GM10266 (cell line): ENCODE results near the gene RARRES1.

ENCODE experiments used
- DNase-seq: peaks from one replicate; pipeline ENCODE4 v3.0.0; 2012; ENCODE audit errors: extremely low spot score
- TF ChIP-seq, protein P1 (sequence below): IDR thresholded peaks from 2 replicates; pipeline ENCODE4 v1.5.1; 2012; ENCODE audit warnings: mild to moderate bottlenecking, low read depth; ENCODE audit not compliant: control insufficient read depth, insufficient read depth; ENCODE audit errors: missing control alignments

The RARRES1 gene

DNA sequence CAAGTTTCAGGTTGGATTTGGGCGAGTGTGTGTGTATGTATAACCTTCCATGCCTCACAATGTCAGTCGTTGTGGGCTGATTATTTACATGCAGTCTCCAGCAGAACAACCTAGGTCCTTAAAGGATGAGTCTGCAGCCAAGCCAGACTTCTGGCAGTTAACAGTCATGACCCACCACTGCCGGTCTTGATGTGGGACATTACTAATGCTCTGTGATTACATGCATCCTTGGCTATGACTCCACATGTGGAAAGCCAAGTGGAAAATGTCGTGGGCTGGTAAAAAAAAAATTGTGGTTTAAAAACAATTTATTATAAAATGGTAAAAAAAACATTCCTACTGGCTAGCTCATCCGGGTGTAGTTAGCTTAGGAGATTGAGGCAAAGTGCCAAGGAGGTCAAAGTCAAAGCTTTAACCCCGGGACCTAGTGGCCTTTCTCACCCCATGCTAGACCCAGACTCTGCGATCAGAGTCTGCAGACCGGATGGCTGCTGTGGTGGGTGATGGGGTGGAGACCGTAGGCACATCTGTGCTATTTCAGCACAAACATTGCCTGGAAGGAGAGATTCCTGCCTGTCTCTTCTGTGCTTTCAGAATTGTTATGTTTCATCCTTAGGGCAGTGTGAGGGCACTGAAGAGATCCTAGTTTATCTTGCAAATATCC is 6.8 kb downstream of the RARRES1 start:
- TF ChIP-seq, protein P1, sequence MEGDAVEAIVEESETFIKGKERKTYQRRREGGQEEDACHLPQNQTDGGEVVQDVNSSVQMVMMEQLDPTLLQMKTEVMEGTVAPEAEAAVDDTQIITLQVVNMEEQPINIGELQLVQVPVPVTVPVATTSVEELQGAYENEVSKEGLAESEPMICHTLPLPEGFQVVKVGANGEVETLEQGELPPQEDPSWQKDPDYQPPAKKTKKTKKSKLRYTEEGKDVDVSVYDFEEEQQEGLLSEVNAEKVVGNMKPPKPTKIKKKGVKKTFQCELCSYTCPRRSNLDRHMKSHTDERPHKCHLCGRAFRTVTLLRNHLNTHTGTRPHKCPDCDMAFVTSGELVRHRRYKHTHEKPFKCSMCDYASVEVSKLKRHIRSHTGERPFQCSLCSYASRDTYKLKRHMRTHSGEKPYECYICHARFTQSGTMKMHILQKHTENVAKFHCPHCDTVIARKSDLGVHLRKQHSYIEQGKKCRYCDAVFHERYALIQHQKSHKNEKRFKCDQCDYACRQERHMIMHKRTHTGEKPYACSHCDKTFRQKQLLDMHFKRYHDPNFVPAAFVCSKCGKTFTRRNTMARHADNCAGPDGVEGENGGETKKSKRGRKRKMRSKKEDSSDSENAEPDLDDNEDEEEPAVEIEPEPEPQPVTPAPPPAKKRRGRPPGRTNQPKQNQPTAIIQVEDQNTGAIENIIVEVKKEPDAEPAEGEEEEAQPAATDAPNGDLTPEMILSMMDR: no peak
- no peak for DNase-seq

DNA sequence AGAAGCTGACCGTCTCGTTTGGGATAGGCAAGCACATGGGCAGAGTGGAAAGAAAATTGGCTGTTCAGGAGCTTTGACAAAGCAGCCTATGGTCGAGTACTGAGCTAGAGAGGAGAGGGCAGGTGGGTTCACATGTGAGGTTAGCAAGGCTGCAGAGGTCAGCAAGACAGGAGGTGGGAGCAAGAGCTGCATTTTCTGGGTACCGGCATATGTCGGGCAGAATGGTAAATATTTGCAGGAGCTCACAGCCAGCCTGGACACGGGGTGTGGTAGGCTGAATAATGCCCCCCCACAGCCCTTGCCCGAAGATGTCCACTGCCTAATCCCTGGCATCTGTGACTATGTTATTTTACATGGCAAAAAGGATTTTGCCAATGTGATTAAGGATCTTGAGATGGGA is 8.3 kb downstream of the RARRES1 start:
- no peak for DNase-seq
- TF ChIP-seq, protein P1: no peak

DNA sequence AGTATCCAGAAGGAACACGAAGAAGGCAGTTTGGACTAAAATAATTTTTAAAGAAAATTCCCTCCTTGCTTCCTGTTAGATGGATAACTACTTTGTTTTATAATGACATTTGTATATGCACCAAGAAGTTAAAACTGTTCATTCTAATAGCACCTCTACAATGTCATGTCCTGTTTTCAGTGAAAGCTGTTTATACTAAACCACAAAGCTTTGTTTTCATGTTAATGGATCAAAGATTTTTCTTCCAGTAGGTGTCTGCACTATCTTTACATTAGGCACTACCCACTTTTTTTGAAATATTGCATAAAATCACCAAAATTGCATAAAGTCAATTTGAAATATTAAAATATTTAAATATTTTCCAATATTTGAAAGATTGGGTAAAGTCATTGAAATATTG is 10.1 kb downstream of the RARRES1 start:
- TF ChIP-seq, protein P1: no peak
- no peak for DNase-seq

DNA sequence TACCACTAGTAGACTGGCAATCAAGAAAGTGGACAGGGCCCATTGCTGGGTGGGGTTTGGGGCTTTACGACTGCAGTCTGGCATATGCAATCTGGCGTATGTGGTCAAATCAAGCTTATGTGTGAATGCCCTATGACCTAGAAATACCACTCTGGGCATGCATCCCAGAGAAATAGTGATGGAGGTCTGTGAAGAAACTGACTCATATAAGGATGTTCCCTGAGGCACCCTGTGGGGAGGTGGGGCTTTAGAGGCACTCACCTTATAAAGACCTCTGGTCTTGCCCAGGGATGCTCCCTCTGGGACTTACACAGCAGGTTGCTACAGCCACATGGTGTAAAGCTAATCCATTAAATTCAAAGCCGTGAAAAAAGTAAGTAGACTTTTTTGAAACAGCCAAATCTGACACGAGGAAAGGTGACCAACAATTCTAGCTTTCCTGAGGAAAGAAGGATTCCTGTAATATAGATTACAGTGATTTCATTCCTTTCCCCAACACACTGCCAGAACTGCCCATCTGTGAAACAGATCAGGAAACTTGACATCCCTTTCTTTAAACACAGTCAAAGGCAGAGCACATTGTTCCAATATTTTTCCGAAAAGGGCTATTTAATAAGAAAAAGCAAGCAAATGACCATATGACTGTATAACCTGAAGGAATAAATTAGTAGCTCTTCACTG is 13.6 kb downstream of the RARRES1 start:
- no peak for DNase-seq
- TF ChIP-seq, protein P1: no peak

DNA sequence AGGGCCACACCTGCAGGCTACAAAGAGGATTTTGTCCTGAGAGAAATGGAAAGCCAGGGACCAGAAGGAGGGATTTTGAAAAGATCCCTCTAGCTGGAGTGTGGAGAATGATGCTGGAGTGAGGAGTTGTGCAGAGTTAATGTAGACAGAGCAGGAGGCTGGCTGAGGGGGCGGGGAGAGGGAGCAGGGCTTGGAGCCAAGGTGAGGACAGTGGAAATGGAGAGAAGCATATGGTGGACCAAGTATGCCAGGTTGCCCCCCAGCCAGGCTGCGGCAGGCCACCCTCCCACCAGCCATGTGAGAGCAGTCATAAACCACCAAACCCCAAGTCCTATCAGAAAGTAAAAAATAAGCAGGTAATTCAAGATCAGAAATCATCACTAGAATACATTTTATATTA is 14.7 kb downstream of the RARRES1 start:
- no peak for DNase-seq
- TF ChIP-seq, protein P1: no peak

DNA sequence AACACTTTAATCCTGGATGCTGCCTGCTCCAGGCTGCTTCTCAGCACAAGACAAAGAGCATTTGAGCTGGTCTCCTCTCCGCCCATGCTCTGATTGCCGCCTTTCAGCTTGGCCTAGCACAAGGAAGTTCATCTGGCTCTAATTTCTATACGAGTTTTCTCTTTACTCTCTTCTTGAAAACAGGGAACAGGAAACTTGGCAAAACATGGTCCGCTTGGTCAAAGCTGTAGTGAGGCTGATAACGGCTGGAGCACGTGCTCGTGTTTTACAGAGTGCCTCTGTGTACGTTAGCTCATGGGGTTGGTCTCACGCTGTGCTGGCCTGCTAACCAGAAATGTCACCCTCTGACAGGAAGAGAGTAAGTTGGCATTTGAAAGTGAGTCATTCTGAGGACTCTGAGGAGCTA is 19.2 kb downstream of the RARRES1 start:
- no peak for DNase-seq
- TF ChIP-seq, protein P1: no peak

DNA sequence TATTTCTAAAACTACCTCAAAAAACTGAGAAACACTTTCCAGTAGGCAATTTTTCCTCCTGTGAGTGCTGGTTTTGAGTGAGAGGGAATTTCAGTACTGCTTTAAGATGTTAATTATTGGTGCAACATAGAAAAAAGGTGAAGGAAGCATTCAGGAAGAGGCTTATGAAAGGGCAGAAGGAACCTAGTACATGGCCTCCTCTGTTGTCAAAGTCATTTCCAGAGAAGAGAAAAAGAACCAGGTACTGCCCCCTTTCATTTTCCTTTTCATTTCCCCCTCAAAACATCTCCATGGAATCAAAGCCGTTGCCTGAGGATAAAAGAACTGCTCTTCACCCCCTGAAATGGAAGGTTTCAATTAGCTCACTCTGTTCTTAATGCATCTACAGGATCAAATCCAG is 19.8 kb downstream of the RARRES1 start:
- TF ChIP-seq, protein P1: no peak
- DNase-seq: no peak
